HG02870 (cell line): ENCODE measurements around the gene VSIR.

Experiments
- ATAC-seq: cut with Tn5 transposase; IDR thresholded peaks from one replicate; pipeline ENCODE4 v1.9.1; 2021; ENCODE audit warnings: mild to moderate bottlenecking, moderate library complexity; ENCODE audit not compliant: unreplicated experiment

The VSIR gene

GRCh38 chr10:71735709-71736569 is 37.4 kb downstream of the VSIR start:
- no peak for ATAC-seq

GRCh38 chr10:71734797-71735196 is 38.5 kb downstream of the VSIR start:
- no peak for ATAC-seq

- no peak for ATAC-seq
Observed at GRCh38 chr10:71731791-71732190, 41.5 kb downstream of the VSIR start.

- no peak for ATAC-seq
Observed at GRCh38 chr10:71729161-71729636, 44.1 kb downstream of the VSIR start.

- ATAC-seq, result peak; percentile 46
Observed at GRCh38 chr10:71727738-71728737, 45.3 kb downstream of the VSIR start.

GRCh38 chr10:71727105-71727737 is 46.1 kb downstream of the VSIR start:
- peak; percentile 34 for ATAC-seq

- ATAC-seq, result no peak
Observed at GRCh38 chr10:71726580-71727104, 46.7 kb downstream of the VSIR start.

- ATAC-seq, result no peak
Observed at GRCh38 chr10:71725998-71726579, 47.2 kb downstream of the VSIR start.

GRCh38 chr10:71725249-71725648 is 48.1 kb downstream of the VSIR start:
- no peak for ATAC-seq

GRCh38 chr10:71724539-71724938 is 48.8 kb downstream of the VSIR start:
- no peak for ATAC-seq

GRCh38 chr10:71723311-71723710 is 50.0 kb downstream of the VSIR start:
- no peak for ATAC-seq

GRCh38 chr10:71722849-71723248 is 50.5 kb downstream of the VSIR start:
- ATAC-seq, result no peak

GRCh38 chr10:71721313-71721712 is 52.0 kb downstream of the VSIR start:
- ATAC-seq, result no peak

- ATAC-seq, result no peak
Observed at GRCh38 chr10:71720288-71720687, 53.0 kb downstream of the VSIR start.

GRCh38 chr10:71719464-71720201 is 53.7 kb downstream of the VSIR start, which contains the start of gene C10orf105:
TSS of gene C10orf105 (minus strand) at chr10:71719778. CDS start at chr10:71716337, 3,441 bp downstream.
- ATAC-seq, result no peak

GRCh38 chr10:71719042-71719441 is 54.3 kb downstream of the VSIR start:
- ATAC-seq, result no peak

- ATAC-seq, result no peak
Observed at GRCh38 chr10:71718165-71718698, 55.1 kb downstream of the VSIR start.

- no peak for ATAC-seq
Observed at GRCh38 chr10:71717551-71717951, 55.8 kb downstream of the VSIR start.

- ATAC-seq, result no peak
Observed at GRCh38 chr10:71717056-71717455, 56.3 kb downstream of the VSIR start.
